ENCODE data around the gene TET2.

TET2 gene

GRCh38 chr4:105288121-105288520 lies 141.4 kb downstream of the TET2 start:
- Histone ChIP-seq H3K23ac (ENCODE audit: low read length in 2 of 2) (no peak overlapping the region), H2BK120ac (ENCODE audit: low read depth, low read length) (no peak overlapping the region), H3K14ac (ENCODE audit: low read length in 2 of 2) (no peak overlapping the region), H3K4me1 (ENCODE audit: control insufficient read depth, insufficient read depth, low read depth, low read length) (no peaks in the 10 kb centered on the region), H3K36me3 (ENCODE audit: control insufficient read depth in 1 of 2, insufficient read depth in 2 of 2, low read depth in 1 of 2, low read length in 2 of 2) (no peaks in the 10 kb centered on the region), H3K4me3 (ENCODE audit: insufficient read depth in 1 of 2, low read depth in 1 of 2, low read length in 2 of 2) (no peak overlapping the region), H2AFZ (ENCODE audit: low read depth, low read length) (no peak overlapping the region), H3K79me1 (replicated peaks; ENCODE audit: low read length, poor library complexity, severe bottlenecking) (no peaks in the 10 kb centered on the region), H3K27me3 (ENCODE audit: control insufficient read depth in 1 of 2, insufficient read depth in 1 of 2, low read length in 2 of 2) (no peaks in the 10 kb centered on the region), H3K9me3 (ENCODE audit: control insufficient read depth, low read length) (peaks cover 21% of the 10 kb centered on the region), H2BK12ac (ENCODE audit: low read length in 2 of 2) (no peak overlapping the region), H3K27ac (ENCODE audit: low read length, poor library complexity, severe bottlenecking) (no peak overlapping the region), H2AK5ac (ENCODE audit: low read length, severe bottlenecking) (no peak overlapping the region), H3K18ac (ENCODE audit: low read depth in 1 of 2, low read length in 2 of 2) (no peak overlapping the region), H4K8ac (ENCODE audit: low read length) (no peak overlapping the region), H2BK5ac (ENCODE audit: low read depth, low read length, poor library complexity, severe bottlenecking) (no peak overlapping the region), H3K4me2 (ENCODE audit: low read length, poor library complexity, severe bottlenecking) (no peak overlapping the region), H3K4ac (ENCODE audit: low read depth in 1 of 2, low read length in 2 of 2) (no peak overlapping the region), H2BK15ac (ENCODE audit: low read depth, poor library complexity, severe bottlenecking) (no peak overlapping the region), H4K91ac (ENCODE audit: low read length) (no peak overlapping the region), H3K9ac (ENCODE audit: low read length) (no peak overlapping the region)
- no peak for DNase-seq
- 95% methylated on average over 2 of the region's 2 CpGs for WGBS

- no peak overlapping the region for H3K23ac ChIP-seq (ENCODE audit: low read length in 2 of 2)
- no peaks in the 10 kb centered on the region for H3K27me3 ChIP-seq (ENCODE audit: control insufficient read depth in 1 of 2, insufficient read depth in 1 of 2, low read length in 2 of 2)
- no peak overlapping the region for H2BK5ac ChIP-seq (ENCODE audit: low read depth, low read length, poor library complexity, severe bottlenecking)
- peak; percentile 16 for DNase-seq
- 47% methylated on average over 2 of the region's 3 CpGs for WGBS
- H3K4me1 ChIP-seq (ENCODE audit: control insufficient read depth, insufficient read depth, low read depth, low read length): no peaks in the 10 kb centered on the region
- H4K8ac ChIP-seq (ENCODE audit: low read length): no peak overlapping the region
- H3K4ac ChIP-seq (ENCODE audit: low read depth in 1 of 2, low read length in 2 of 2): no peak overlapping the region
- no peaks in the 10 kb centered on the region for H3K36me3 ChIP-seq (ENCODE audit: control insufficient read depth in 1 of 2, insufficient read depth in 2 of 2, low read depth in 1 of 2, low read length in 2 of 2)
- H3K9ac ChIP-seq (ENCODE audit: low read length): no peak overlapping the region
- no peak overlapping the region for H2BK120ac ChIP-seq (ENCODE audit: low read depth, low read length)
- H3K4me2 ChIP-seq (ENCODE audit: low read length, poor library complexity, severe bottlenecking): no peak overlapping the region
- no peak overlapping the region for H2BK12ac ChIP-seq (ENCODE audit: low read length in 2 of 2)
- H2AK5ac ChIP-seq (ENCODE audit: low read length, severe bottlenecking): no peak overlapping the region
- H2AFZ ChIP-seq (ENCODE audit: low read depth, low read length): no peak overlapping the region
- no peak overlapping the region for H3K4me3 ChIP-seq (ENCODE audit: insufficient read depth in 1 of 2, low read depth in 1 of 2, low read length in 2 of 2)
- no peak overlapping the region for H3K14ac ChIP-seq (ENCODE audit: low read length in 2 of 2)
- H3K79me1 ChIP-seq (replicated peaks; ENCODE audit: low read length, poor library complexity, severe bottlenecking): no peaks in the 10 kb centered on the region
- no peak overlapping the region for H2BK15ac ChIP-seq (ENCODE audit: low read depth, poor library complexity, severe bottlenecking)
- no peak overlapping the region for H3K27ac ChIP-seq (ENCODE audit: low read length, poor library complexity, severe bottlenecking)
- H3K18ac ChIP-seq (ENCODE audit: low read depth in 1 of 2, low read length in 2 of 2): no peak overlapping the region
- H4K91ac ChIP-seq (ENCODE audit: low read length): no peak overlapping the region
- H3K9me3 ChIP-seq (ENCODE audit: control insufficient read depth, low read length): peaks cover 18% of the 10 kb centered on the region
Observed at GRCh38 chr4:105291925-105292324, 145.2 kb downstream of the TET2 start.

- Histone ChIP-seq H3K4me1 (ENCODE audit: control insufficient read depth, insufficient read depth, low read depth, low read length) (no peaks in the 10 kb centered on the region), H3K18ac (ENCODE audit: low read depth in 1 of 2, low read length in 2 of 2) (no peak overlapping the region), H2BK15ac (ENCODE audit: low read depth, poor library complexity, severe bottlenecking) (no peak overlapping the region), H3K79me1 (replicated peaks; ENCODE audit: low read length, poor library complexity, severe bottlenecking) (no peaks in the 10 kb centered on the region), H3K14ac (ENCODE audit: low read length in 2 of 2) (no peak overlapping the region), H2BK120ac (ENCODE audit: low read depth, low read length) (no peak overlapping the region), H3K36me3 (ENCODE audit: control insufficient read depth in 1 of 2, insufficient read depth in 2 of 2, low read depth in 1 of 2, low read length in 2 of 2) (no peaks in the 10 kb centered on the region), H3K4ac (ENCODE audit: low read depth in 1 of 2, low read length in 2 of 2) (no peak overlapping the region), H3K27me3 (ENCODE audit: control insufficient read depth in 1 of 2, insufficient read depth in 1 of 2, low read length in 2 of 2) (no peaks in the 10 kb centered on the region), H4K91ac (ENCODE audit: low read length) (no peak overlapping the region), H2AK5ac (ENCODE audit: low read length, severe bottlenecking) (no peak overlapping the region), H2BK5ac (ENCODE audit: low read depth, low read length, poor library complexity, severe bottlenecking) (no peak overlapping the region), H4K8ac (ENCODE audit: low read length) (no peak overlapping the region), H3K4me3 (ENCODE audit: insufficient read depth in 1 of 2, low read depth in 1 of 2, low read length in 2 of 2) (no peak overlapping the region), H3K9me3 (ENCODE audit: control insufficient read depth, low read length) (peaks cover 10% of the 10 kb centered on the region), H3K27ac (ENCODE audit: low read length, poor library complexity, severe bottlenecking) (no peak overlapping the region), H2BK12ac (ENCODE audit: low read length in 2 of 2) (no peak overlapping the region), H3K9ac (ENCODE audit: low read length) (no peak overlapping the region), H2AFZ (ENCODE audit: low read depth, low read length) (no peak overlapping the region), H3K4me2 (ENCODE audit: low read length, poor library complexity, severe bottlenecking) (no peak overlapping the region), H3K23ac (ENCODE audit: low read length in 2 of 2) (no peak overlapping the region)
- DNase-seq: no peak
Observed at GRCh38 chr4:105293360-105293759, 146.7 kb downstream of the TET2 start.

GRCh38 chr4:105296672-105297071 lies 150.0 kb downstream of the TET2 start:
- peak overlapping the region in 1 of 2 experiments; percentile 18 for H3K14ac ChIP-seq (ENCODE audit: low read length in 2 of 2)
- no peak overlapping the region for H4K91ac ChIP-seq (ENCODE audit: low read length)
- no peak for DNase-seq
- H3K79me1 ChIP-seq (replicated peaks; ENCODE audit: low read length, poor library complexity, severe bottlenecking): no peaks in the 10 kb centered on the region
- no peak overlapping the region for H3K27ac ChIP-seq (ENCODE audit: low read length, poor library complexity, severe bottlenecking)
- no peak overlapping the region for H2AFZ ChIP-seq (ENCODE audit: low read depth, low read length)
- no peaks in the 10 kb centered on the region for H3K27me3 ChIP-seq (ENCODE audit: control insufficient read depth in 1 of 2, insufficient read depth in 1 of 2, low read length in 2 of 2)
- H3K23ac ChIP-seq (ENCODE audit: low read length in 2 of 2): no peak overlapping the region
- H2BK5ac ChIP-seq (ENCODE audit: low read depth, low read length, poor library complexity, severe bottlenecking): no peak overlapping the region
- H2AK5ac ChIP-seq (ENCODE audit: low read length, severe bottlenecking): no peak overlapping the region
- no peak overlapping the region for H3K4me2 ChIP-seq (ENCODE audit: low read length, poor library complexity, severe bottlenecking)
- WGBS: 88% methylated on average over 6 of the region's 6 CpGs
- no peak overlapping the region for H4K8ac ChIP-seq (ENCODE audit: low read length)
- H3K36me3 ChIP-seq (ENCODE audit: control insufficient read depth in 1 of 2, insufficient read depth in 2 of 2, low read depth in 1 of 2, low read length in 2 of 2): no peaks in the 10 kb centered on the region
- H2BK12ac ChIP-seq (ENCODE audit: low read length in 2 of 2): no peak overlapping the region
- peak overlapping the region in 1 of 2 experiments; percentile 22 for H3K18ac ChIP-seq (ENCODE audit: low read depth in 1 of 2, low read length in 2 of 2)
- H2BK120ac ChIP-seq (ENCODE audit: low read depth, low read length): no peak overlapping the region
- H2BK15ac ChIP-seq (ENCODE audit: low read depth, poor library complexity, severe bottlenecking): no peak overlapping the region
- no peak overlapping the region for H3K4me3 ChIP-seq (ENCODE audit: insufficient read depth in 1 of 2, low read depth in 1 of 2, low read length in 2 of 2)
- no peak overlapping the region for H3K4ac ChIP-seq (ENCODE audit: low read depth in 1 of 2, low read length in 2 of 2)
- H3K9me3 ChIP-seq (ENCODE audit: control insufficient read depth, low read length): peaks cover 3% of the 10 kb centered on the region
- no peak overlapping the region for H3K9ac ChIP-seq (ENCODE audit: low read length)
- no peaks in the 10 kb centered on the region for H3K4me1 ChIP-seq (ENCODE audit: control insufficient read depth, insufficient read depth, low read depth, low read length)
